A172 (cell line): Measurements from ENCODE around the gene NPAS3. TPM values are rescaled to one million over a fixed set of nuclear protein-coding genes. Genes with fewer than 3 reads are reported as not detected.

ENCODE experiments used
- DNase-seq: peaks from one replicate; pipeline ENCODE4 v3.0.0-alpha.2; 2015; ENCODE audit warnings: low spot score
- total RNA-seq: library from RNA; depleted of rRNA; stranded (reverse); fragments of >200 nt; shearing (Covaris generic); gene quantifications from 2 replicates; pipeline ENCODE4 v1.2.3, GENCODE V29; 2014

Gene NPAS3
- total RNA-seq, 1 experiment from 2014 or later, result 0.41 TPM

- DNase-seq, result no peak
These were observed 642.2 kb downstream of the NPAS3 start for GRCh38 chr14:33580841-33581240.

GRCh38 chr14:33584697-33585096 is 646.0 kb downstream of the NPAS3 start:
- no peak for DNase-seq

GRCh38 chr14:33586806-33587205 is 648.1 kb downstream of the NPAS3 start:
- no peak for DNase-seq

GRCh38 chr14:33587791-33588190 is 649.1 kb downstream of the NPAS3 start:
- no peak for DNase-seq

- DNase-seq, result no peak
These were observed 650.1 kb downstream of the NPAS3 start for GRCh38 chr14:33588771-33589170.

- peak; percentile 73 for DNase-seq
These were observed 650.7 kb downstream of the NPAS3 start for GRCh38 chr14:33589334-33589733.

GRCh38 chr14:33590891-33591630 is 652.4 kb downstream of the NPAS3 start:
- DNase-seq, result no peak

GRCh38 chr14:33592297-33592696 is 653.6 kb downstream of the NPAS3 start:
- peak; percentile 8 for DNase-seq

- no peak for DNase-seq
These were observed 657.8 kb downstream of the NPAS3 start for GRCh38 chr14:33596211-33597080.

- DNase-seq, result no peak
These were observed 659.9 kb downstream of the NPAS3 start for GRCh38 chr14:33598582-33598981.

GRCh38 chr14:33602396-33602795 is 663.7 kb downstream of the NPAS3 start:
- peak; percentile 23 for DNase-seq

- DNase-seq, result no peak
These were observed 667.9 kb downstream of the NPAS3 start for GRCh38 chr14:33606591-33606990.

- DNase-seq, result no peak
These were observed 670.9 kb downstream of the NPAS3 start for GRCh38 chr14:33609582-33609981.

- DNase-seq, result no peak
These were observed 671.4 kb downstream of the NPAS3 start for GRCh38 chr14:33610121-33610520.

- DNase-seq, result no peak
These were observed 672.9 kb downstream of the NPAS3 start for GRCh38 chr14:33611405-33612196.

- DNase-seq, result no peak
These were observed 673.5 kb downstream of the NPAS3 start for GRCh38 chr14:33612197-33612505.

GRCh38 chr14:33617154-33617553 is 678.5 kb downstream of the NPAS3 start:
- DNase-seq, result peak; percentile 55

GRCh38 chr14:33618361-33619105 is 679.9 kb downstream of the NPAS3 start:
- DNase-seq, result no peak

- no peak for DNase-seq
These were observed 683.8 kb downstream of the NPAS3 start for GRCh38 chr14:33622496-33622895.

GRCh38 chr14:33629792-33630191 is 691.1 kb downstream of the NPAS3 start:
- no peak for DNase-seq

GRCh38 chr14:33631021-33631420 is 692.3 kb downstream of the NPAS3 start:
- DNase-seq, result no peak

GRCh38 chr14:33631441-33631840 is 692.8 kb downstream of the NPAS3 start:
- no peak for DNase-seq
